SU-DHL-6 (cell line): ENCODE measurements around the gene SNRPB2.

Source experiments
- H2AFZ ChIP-seq: fragments of 200-600 bp; sonication (generic); 2 replicates; pipeline ENCODE4 v1.6.1; 2014; ENCODE audit warnings: low read depth, mild to moderate bottlenecking, moderate library complexity, mixed read lengths, antibody characterized with exemption, low read length; ENCODE audit not compliant: severe bottlenecking
- H3F3A ChIP-seq: fragments of 200-600 bp; shearing (Covaris generic); 2 replicates; pipeline ENCODE4 v1.6.0; 2016; ENCODE audit warnings: antibody characterized with exemption, mild to moderate bottlenecking; ENCODE audit not compliant: insufficient read depth
- H3K27ac ChIP-seq: fragments of 200-600 bp; sonication (generic); 2 replicates; pipeline ENCODE4 v1.5.1; 2016; ENCODE audit warnings: low read depth, mild to moderate bottlenecking, low read length, moderate library complexity, mixed read lengths
- H3K27me3 ChIP-seq: fragments of 200-600 bp; sonication (generic), shearing (Covaris generic); 2 replicates; pipeline ENCODE4 v1.6.0; 2014; ENCODE audit warnings: mild to moderate bottlenecking, low read length
- H3K36me3 ChIP-seq: fragments of 200-600 bp; sonication (generic); 2 replicates; pipeline ENCODE4 v1.6.1; 2014; ENCODE audit warnings: mild to moderate bottlenecking, low read length, mixed read lengths
- H3K4me2 ChIP-seq: fragments of 300-600, 200-600 bp; shearing (Covaris generic), sonication (generic); 2 replicates; pipeline ENCODE4 v1.6.0; 2014; ENCODE audit warnings: low read length, low read depth, mild to moderate bottlenecking; ENCODE audit not compliant: poor library complexity, severe bottlenecking
- H3K4me3 ChIP-seq: fragments of 200-600 bp; sonication (generic); 2 replicates; pipeline ENCODE4 v1.5.1; 2014; ENCODE audit warnings: antibody characterized with exemption, low read length, mild to moderate bottlenecking, mixed read lengths; ENCODE audit not compliant: insufficient read depth, poor library complexity, severe bottlenecking
- H3K79me2 ChIP-seq: fragments of 200-600 bp; sonication (generic); 2 replicates; pipeline ENCODE4 v1.6.1; 2014; ENCODE audit warnings: mild to moderate bottlenecking, low read length, moderate library complexity; ENCODE audit not compliant: insufficient read depth
- H3K9ac ChIP-seq: fragments of 200-600 bp; sonication (generic); 2 replicates; pipeline ENCODE4 v1.7.0; 2014; ENCODE audit warnings: mild to moderate bottlenecking, low read length
- H3K9me2 ChIP-seq: fragments of 200-600 bp; sonication (generic); replicated peaks from 2 replicates; pipeline ENCODE4 v1.6.1; 2014; ENCODE audit warnings: low read length; ENCODE audit not compliant: insufficient read depth
- H3K9me3 ChIP-seq: fragments of 200-600 bp; sonication (generic); 2 replicates; pipeline ENCODE4 v1.6.1; 2014; ENCODE audit warnings: low read length, mixed read lengths; ENCODE audit not compliant: insufficient read depth
- H4K20me1 ChIP-seq: fragments of 200-600 bp; sonication (generic); 2 replicates; pipeline ENCODE4 v1.6.1; 2014; ENCODE audit warnings: low read depth, mild to moderate bottlenecking, antibody characterized with exemption, low read length, moderate library complexity, mixed read lengths
- EZH2phosphoT487 ChIP-seq: fragments of 200-600 bp; sonication (generic), shearing (Covaris generic); conservative IDR thresholded peaks from 2 replicates; pipeline ENCODE4 v1.6.1; 2018; ENCODE audit warnings: mild to moderate bottlenecking, antibody characterized with exemption, low read length, moderate library complexity, mixed read lengths
- TF ChIP-seq, protein P1 (sequence below): fragments of 200-600 bp; sonication (generic); IDR thresholded peaks from one replicate; pipeline ENCODE4 v1.5.1; 2017; ENCODE audit warnings: antibody characterized with exemption, mild to moderate bottlenecking, low read length, moderate library complexity; ENCODE audit not compliant: insufficient read depth, poor library complexity, severe bottlenecking

The SNRPB2 gene

DNA sequence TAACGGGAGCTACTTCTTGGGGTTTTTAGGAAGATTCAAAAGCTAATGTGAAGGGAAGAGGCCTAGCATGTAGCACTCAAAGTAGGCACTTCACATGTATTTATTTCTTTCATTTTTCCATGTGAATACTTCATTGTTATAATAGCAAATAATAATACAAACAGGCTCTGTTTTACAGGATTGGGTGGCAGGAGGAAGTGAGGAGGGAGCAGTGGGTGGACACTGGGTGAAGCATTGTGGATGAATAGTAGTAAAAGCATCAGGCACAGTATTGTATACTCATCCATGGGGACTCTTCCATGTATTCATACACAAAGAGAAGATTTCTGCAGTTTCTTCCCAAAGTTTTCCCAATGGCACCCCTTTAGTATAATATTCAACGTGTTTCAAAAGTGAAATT, 38.4 kb upstream of the SNRPB2 start:
- H3K9me2 ChIP-seq = no peaks in the 10 kb centered on the region
- no peak overlapping the region for H3K4me3 ChIP-seq
- H3K27me3 ChIP-seq = no peaks in the 10 kb centered on the region
- no peak overlapping the region for H3K9ac ChIP-seq
- H3K9me3 ChIP-seq = no peaks in the 10 kb centered on the region
- H3K4me2 ChIP-seq = no peak overlapping the region
- H2AFZ ChIP-seq = no peak overlapping the region
- no peak overlapping the region for H3K27ac ChIP-seq
- H3K36me3 ChIP-seq = no peaks in the 10 kb centered on the region
- H3F3A ChIP-seq = no peaks in the 10 kb centered on the region
- TF ChIP-seq, protein P1, sequence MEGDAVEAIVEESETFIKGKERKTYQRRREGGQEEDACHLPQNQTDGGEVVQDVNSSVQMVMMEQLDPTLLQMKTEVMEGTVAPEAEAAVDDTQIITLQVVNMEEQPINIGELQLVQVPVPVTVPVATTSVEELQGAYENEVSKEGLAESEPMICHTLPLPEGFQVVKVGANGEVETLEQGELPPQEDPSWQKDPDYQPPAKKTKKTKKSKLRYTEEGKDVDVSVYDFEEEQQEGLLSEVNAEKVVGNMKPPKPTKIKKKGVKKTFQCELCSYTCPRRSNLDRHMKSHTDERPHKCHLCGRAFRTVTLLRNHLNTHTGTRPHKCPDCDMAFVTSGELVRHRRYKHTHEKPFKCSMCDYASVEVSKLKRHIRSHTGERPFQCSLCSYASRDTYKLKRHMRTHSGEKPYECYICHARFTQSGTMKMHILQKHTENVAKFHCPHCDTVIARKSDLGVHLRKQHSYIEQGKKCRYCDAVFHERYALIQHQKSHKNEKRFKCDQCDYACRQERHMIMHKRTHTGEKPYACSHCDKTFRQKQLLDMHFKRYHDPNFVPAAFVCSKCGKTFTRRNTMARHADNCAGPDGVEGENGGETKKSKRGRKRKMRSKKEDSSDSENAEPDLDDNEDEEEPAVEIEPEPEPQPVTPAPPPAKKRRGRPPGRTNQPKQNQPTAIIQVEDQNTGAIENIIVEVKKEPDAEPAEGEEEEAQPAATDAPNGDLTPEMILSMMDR = no peak
- TF ChIP-seq EZH2phosphoT487 = no peak
- no peaks in the 10 kb centered on the region for H3K79me2 ChIP-seq
- H4K20me1 ChIP-seq = no peaks in the 10 kb centered on the region

DNA sequence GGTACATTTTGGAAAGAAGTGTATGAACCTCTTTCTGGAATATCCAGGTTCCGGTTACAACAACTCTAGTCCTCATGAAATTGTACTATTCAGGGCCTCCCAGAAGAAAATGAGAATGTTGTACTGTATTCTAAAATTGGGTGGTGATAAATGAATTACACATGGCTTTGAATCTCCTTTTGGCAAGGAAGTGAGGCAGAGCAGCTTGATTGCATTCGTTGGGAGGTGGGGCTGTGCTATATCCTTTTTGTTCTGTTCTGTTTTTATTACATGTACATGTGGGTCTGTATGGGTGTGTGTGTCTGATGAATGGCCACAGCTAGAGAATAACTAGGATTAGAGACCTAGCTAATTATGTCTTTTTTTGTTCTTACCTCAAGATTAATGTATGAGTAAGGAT, 37.8 kb upstream of the SNRPB2 start:
- TF ChIP-seq, protein P1 = no peak
- TF ChIP-seq EZH2phosphoT487 = no peak
- Histone ChIP-seq H3K27me3 (no peaks in the 10 kb centered on the region), H3K9me3 (no peaks in the 10 kb centered on the region), H3K27ac (no peak overlapping the region), H3K79me2 (no peaks in the 10 kb centered on the region), H3K4me2 (no peak overlapping the region), H3K36me3 (no peaks in the 10 kb centered on the region), H3K4me3 (no peak overlapping the region), H2AFZ (no peak overlapping the region), H3F3A (no peaks in the 10 kb centered on the region), H3K9ac (no peak overlapping the region), H3K9me2 (no peaks in the 10 kb centered on the region), H4K20me1 (no peaks in the 10 kb centered on the region)

DNA sequence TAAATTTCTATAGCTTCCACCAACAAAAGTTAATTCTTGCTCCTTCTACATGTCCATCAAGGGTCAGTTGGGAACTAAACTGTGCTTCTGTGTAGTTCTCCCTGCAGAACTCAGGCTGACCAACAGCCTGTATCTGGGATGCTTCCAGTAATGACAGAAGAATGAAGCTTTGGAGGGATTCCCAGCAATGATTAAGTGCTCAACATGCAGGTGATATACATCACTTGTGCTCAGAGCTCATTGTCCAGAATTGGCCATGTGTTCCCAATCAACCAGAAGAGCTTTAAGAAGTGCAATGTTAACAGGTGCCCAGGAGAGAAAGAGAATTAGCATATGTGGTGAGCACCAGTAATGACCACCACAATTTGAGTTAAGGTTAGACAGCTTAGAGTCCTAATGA, 37.4 kb upstream of the SNRPB2 start:
- H2AFZ ChIP-seq = no peak overlapping the region
- no peak overlapping the region for H3K4me2 ChIP-seq
- H3K27ac ChIP-seq = no peak overlapping the region
- TF ChIP-seq EZH2phosphoT487 = no peak
- TF ChIP-seq, protein P1 = no peak
- H3K9me2 ChIP-seq = no peaks in the 10 kb centered on the region
- no peaks in the 10 kb centered on the region for H4K20me1 ChIP-seq
- H3K9ac ChIP-seq = no peak overlapping the region
- no peaks in the 10 kb centered on the region for H3K36me3 ChIP-seq
- no peak overlapping the region for H3K4me3 ChIP-seq
- no peaks in the 10 kb centered on the region for H3K79me2 ChIP-seq
- no peaks in the 10 kb centered on the region for H3K9me3 ChIP-seq
- H3F3A ChIP-seq = no peaks in the 10 kb centered on the region
- no peaks in the 10 kb centered on the region for H3K27me3 ChIP-seq
